Amniotic epithelial cell (primary cell): ENCODE measurements around the gene STXBP1.
A peak's percentile ranks its signal among the peaks of the same experiment; 100 is the strongest.

ENCODE experiments used
- DNase-seq: peaks from one replicate; pipeline ENCODE4 v3.0.0-alpha.2; 2010; ENCODE audit warnings: low read depth

Gene STXBP1

GRCh38 chr9:127658428-127658827, 46.4 kb downstream of the STXBP1 start:
- DNase-seq = no peak

GRCh38 chr9:127660886-127661741, 49.0 kb downstream of the STXBP1 start:
- DNase-seq = no peak

DNA sequence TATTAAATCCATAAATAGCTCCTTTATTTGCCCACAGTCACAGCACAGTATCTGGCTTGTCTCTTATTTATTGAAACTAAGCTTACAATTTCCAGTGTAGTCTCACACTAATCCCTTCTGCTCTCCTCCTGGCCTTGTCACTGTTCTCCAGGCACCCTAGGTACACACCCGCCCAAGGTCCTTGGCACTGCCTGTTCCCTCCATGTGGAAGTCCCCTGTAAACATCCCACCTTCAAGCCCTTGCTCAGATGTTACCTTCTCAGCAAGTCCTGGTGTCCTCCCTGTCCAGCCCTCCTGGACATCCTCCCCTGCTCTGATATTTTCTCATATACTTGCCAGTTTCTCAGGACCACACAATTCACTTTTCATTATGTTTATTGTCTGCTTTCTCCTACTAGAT, 50.5 kb downstream of the STXBP1 start:
- DNase-seq = no peak

- no peak for DNase-seq
Observed at GRCh38 chr9:127664324-127664677, 52.2 kb downstream of the STXBP1 start.

DNA sequence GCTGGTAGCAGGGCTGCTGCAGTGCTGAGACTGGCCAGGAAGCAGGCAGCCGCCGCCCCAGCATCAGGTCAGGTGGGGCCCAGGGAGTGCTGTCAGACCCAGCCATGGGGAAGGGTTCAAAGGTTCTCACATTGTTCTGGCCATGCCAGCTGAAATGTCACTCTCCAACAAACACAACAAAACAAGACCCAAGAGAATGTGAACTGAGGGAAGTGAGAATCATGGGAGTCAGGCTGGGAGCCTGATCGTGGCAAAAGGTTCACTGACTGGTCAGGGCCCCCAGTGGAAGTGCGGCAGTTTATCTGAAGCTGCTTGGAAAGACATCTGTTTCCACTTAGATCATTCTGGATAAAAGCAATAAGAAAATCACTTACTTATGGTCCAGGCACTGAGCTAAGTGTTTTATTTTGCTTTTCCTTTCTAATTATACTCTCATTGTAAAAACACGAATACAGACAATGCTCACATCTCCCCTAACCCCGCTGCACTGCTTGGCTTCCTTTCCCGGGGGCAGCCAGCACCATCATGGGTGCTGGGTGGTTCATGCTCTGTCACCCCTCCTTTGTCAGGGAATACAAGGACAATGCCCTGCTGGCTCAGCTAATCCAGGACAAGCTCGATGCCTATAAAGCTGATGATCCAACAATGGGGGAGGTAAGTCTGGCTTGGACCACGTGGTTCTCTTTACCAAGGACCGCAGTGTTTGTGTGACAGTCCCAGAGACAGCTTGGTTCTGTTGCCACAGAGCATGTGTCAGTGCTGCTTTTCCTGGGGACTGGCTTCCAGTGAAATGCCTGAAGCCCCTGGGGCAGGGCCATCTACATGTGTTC, 52.8 kb downstream of the STXBP1 start:
- DNase-seq = no peak

DNA sequence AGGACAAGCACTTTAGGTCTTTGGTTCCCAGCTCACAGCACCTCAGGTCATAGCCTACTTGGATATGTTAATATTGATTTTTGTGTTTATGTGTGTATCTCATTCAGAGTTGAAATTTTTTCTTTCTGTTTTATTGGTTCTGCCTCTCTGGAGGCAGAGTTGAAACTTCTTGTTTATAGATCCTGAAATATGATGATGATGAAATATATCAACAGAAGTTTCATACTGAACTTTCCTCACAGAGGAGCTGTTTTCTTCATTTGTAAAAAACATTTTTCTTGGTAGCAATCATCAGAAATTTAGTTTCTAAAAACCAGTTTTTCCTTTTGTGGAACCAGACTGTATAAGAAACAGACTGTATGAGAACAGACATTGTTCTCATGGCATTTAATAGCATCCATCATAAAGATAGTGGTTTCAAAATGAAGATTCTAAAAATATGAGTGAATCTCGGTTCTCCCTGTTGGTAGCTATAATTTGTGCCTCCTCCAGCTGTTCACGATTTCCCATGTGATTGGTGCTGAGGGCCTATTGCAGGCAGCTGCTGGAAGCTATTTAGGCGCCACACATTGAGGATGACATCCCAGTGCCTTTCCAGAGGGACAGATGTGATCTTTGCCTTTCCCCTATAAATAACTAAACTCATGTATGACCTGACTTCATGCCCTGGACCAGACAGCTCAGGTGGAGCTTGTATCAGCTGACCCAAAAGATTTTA, 55.2 kb downstream of the STXBP1 start:
- DNase-seq = no peak

DNA sequence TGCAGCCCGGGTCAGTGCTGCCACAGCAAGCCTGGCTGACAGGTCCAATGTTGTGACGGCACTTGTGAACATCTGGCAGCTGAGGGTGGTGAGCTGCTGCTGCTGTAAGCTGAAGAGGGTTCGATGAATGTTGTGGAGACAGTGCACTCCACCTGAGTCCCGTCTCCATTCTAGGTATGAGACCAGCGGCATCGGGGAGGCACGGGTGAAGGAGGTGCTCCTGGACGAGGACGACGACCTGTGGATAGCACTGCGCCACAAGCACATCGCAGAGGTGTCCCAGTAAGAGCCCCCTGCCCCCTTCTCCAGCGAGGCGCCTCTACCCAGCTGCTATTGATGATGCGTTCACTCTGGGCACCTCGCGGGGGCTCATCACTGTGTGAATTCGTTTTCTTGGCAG, 55.8 kb downstream of the STXBP1 start:
- no peak for DNase-seq

DNA sequence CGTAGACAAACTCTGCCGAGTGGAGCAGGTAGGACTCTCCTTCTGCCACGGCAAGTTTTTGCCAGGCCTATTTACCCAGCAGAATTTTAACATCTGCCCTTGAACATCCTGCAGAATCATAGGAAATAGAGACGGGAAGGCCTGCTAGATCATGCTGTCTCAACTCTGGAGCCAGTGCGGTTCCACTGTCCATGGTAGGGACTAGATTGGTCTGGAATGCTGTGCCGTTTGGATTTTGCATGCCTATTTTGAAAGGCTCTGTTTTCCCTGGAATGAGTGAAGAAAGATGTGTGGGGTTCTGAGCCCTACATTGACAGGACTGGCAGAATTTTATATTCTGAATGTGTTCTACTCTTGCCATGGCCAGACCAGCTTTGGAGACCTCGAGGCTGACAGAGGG, 61.2 kb downstream of the STXBP1 start:
- DNase-seq = no peak

GRCh38 chr9:127676638-127677037, 64.6 kb downstream of the STXBP1 start:
- DNase-seq = peak; percentile 74

DNA sequence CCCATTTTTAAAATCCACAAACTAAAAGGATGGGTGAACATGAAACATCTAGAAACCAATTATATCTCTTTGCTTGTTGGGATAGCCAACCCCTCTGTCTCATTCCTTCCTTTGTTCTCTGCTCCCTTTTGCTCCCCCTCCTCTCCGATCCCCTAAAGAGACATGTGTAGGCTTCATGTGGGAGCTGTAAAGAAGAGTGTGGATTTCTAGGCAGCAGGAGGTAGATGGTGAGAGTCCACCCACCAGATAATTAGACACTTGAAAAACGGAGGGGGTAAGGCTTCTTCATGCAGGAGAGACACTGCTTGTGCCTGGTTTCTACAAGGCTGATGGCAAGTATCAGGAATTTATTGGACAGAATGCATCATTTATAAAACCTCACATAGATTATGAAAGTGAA, 67.4 kb downstream of the STXBP1 start:
- DNase-seq = no peak

GRCh38 chr9:127680226-127680625, 68.1 kb downstream of the STXBP1 start:
- DNase-seq = no peak

GRCh38 chr9:127680846-127681245, 68.8 kb downstream of the STXBP1 start:
- no peak for DNase-seq

DNA sequence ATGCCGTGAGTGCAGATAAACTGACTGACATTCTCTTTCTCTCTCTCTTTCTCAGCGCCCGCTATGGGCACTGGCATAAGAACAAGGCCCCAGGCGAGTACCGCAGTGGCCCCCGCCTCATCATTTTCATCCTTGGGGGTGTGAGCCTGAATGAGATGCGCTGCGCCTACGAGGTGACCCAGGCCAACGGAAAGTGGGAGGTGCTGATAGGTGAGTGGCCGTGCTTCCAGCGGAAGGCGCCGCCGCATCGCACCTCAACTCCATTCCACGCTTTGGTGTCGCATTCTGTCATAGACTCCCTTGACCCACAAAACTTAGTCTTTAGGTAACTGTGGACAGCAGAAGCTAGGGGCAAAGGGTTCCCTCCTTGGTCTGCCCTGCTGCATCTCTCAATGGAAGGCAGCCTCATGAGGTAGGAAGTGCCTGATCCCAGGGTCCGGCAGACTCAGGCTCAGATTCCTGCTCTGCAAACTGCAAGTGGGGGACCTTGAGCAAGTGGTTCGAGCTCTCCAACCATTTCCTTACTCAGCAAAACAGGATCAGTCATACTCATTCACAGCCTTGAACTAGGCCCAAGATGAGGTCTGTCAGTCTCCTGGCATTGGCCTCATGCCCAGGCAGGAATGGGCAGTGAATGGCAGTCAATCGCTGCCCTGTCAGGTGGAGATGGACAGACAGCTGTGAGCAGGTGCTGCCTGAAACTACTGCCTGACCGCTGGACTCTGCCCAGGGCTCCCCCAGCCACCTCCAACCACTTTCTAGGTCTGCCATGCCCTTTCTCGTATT, 70.5 kb downstream of the STXBP1 start:
- DNase-seq = peak; percentile 17

- DNase-seq = peak; percentile 95
Observed at GRCh38 chr9:127683723-127684122, 71.6 kb downstream of the STXBP1 start.

- DNase-seq = peak; percentile 74
Observed at GRCh38 chr9:127684576-127684975, 72.5 kb downstream of the STXBP1 start.

GRCh38 chr9:127686461-127687393, 74.7 kb downstream of the STXBP1 start:
- DNase-seq = no peak

GRCh38 chr9:127689329-127690000, 77.4 kb downstream of the STXBP1 start:
- DNase-seq = no peak

GRCh38 chr9:127690735-127691134, 78.7 kb downstream of the STXBP1 start:
- DNase-seq = no peak

GRCh38 chr9:127692071-127692470, 80.0 kb downstream of the STXBP1 start:
- DNase-seq = no peak

GRCh38 chr9:127693143-127693542, 81.1 kb downstream of the STXBP1 start:
- no peak for DNase-seq
